Endothelial cell of umbilical vein (primary cell): ENCODE data around the gene TMEM109. TPM values are rescaled to one million over a fixed set of nuclear protein-coding genes. Genes with fewer than 3 reads are reported as not detected.

Experiments
- BruUV-seq: library from RNA; stranded (reverse); fragments of 400-500 nt; replicated peaks from 2 replicates; lab custom pipeline; 2021; lab: Mats Ljungman, UMichigan
- CTCF ChIA-PET: fragments of 300-600, 350-600 bp; sonication (Branson Sonifier 250); formaldehyde crosslinking; loops from one replicate; lab custom pipeline; 2021; ENCODE audit warnings: antibody characterized with exemption, inconsistent platforms; lab: Charles Lee
- POLR2A ChIA-PET: fragments of 300-600, 350-600 bp; sonication (Branson Sonifier 250); formaldehyde crosslinking; loops from one replicate; lab custom pipeline; 2021; ENCODE audit warnings: antibody characterized with exemption, inconsistent platforms; lab: Charles Lee
- DNase-seq: peaks from one replicate; pipeline ENCODE4 v3.0.0-alpha.2; 2011; ENCODE audit warnings: low read depth, low spot score
- FAIRE-seq: peaks from 2 replicates; lab custom pipeline; 2011; peaks lifted over from hg19 to GRCh38; lab: Jason Lieb, UNC
- H2AFZ ChIP-seq: 2 replicates; pipeline ENCODE4 v1.6.0; 2012; ENCODE audit warnings: low read depth, low read length, control low read depth, inconsistent platforms
- H3K27ac ChIP-seq: 2 replicates; pipeline ENCODE4 v1.5.1; 2011; ENCODE audit warnings: low read depth, mild to moderate bottlenecking, control low read depth, low read length, moderate library complexity; ENCODE audit not compliant: insufficient read depth
- H3K27me3 ChIP-seq, 2 experiments: 2 replicates each; pipeline versions ENCODE4 v1.6.0 to v1.6.1; 2011; ENCODE audit warnings: low read length in 2 of 2, mixed read lengths in 1 of 2; ENCODE audit not compliant: control insufficient read depth in 2 of 2, insufficient read depth in 2 of 2
- H3K36me3 ChIP-seq, 2 experiments: 2 replicates in 1 of 2; 3 replicates in 1 of 2; pipeline ENCODE4 v1.5.1; 2011; ENCODE audit warnings: low read length in 2 of 2, mild to moderate bottlenecking in 1 of 2, moderate library complexity in 1 of 2; ENCODE audit not compliant: control insufficient read depth in 2 of 2, insufficient read depth in 2 of 2; ENCODE audit errors: extremely low read depth in 1 of 2
- H3K4me1 ChIP-seq: 3 replicates; pipeline ENCODE4 v1.5.1; 2011; ENCODE audit warnings: mild to moderate bottlenecking, low read length; ENCODE audit not compliant: control insufficient read depth, insufficient read depth; ENCODE audit errors: extremely low read depth
- H3K4me2 ChIP-seq: 2 replicates; pipeline ENCODE4 v1.6.1; 2011; ENCODE audit warnings: low read length, control low read depth, mixed read lengths; ENCODE audit not compliant: insufficient read depth
- H3K4me3 ChIP-seq, 3 experiments: fragments of 200-600 bp in 1 of 3; sonication (generic), shearing (Covaris generic) in 1 of 3; replicated peaks in 1 of 3; 2 replicates each; pipeline ENCODE4 v1.5.1; 2011 to 2016; ENCODE audit warnings: control low read depth in 3 of 3, low read length in 3 of 3, mild to moderate bottlenecking in 2 of 3, inconsistent platforms in 1 of 3, low read depth in 1 of 3, moderate library complexity in 1 of 3; ENCODE audit not compliant: insufficient read depth in 1 of 3
- H3K79me2 ChIP-seq: 2 replicates; pipeline ENCODE4 v1.6.0; 2012; ENCODE audit warnings: low read length, inconsistent platforms; ENCODE audit not compliant: control insufficient read depth, insufficient read depth
- H3K9ac ChIP-seq: replicated peaks from 2 replicates; pipeline ENCODE3; 2011; ENCODE audit warnings: low read length, control low read depth; ENCODE audit not compliant: insufficient read depth; ENCODE audit errors: extremely low read depth
- H3K9me1 ChIP-seq: replicated peaks from 3 replicates; pipeline ENCODE4 v1.6.0; 2011; ENCODE audit warnings: mild to moderate bottlenecking, low read length; ENCODE audit not compliant: control insufficient read depth, insufficient read depth; ENCODE audit errors: extremely low read depth
- H3K9me3 ChIP-seq: replicated peaks from 2 replicates; pipeline ENCODE4 v1.5.1; 2012; ENCODE audit warnings: low read length, inconsistent platforms; ENCODE audit not compliant: control insufficient read depth, insufficient read depth
- H4K20me1 ChIP-seq: replicated peaks from 2 replicates; pipeline ENCODE3; 2011; ENCODE audit warnings: mild to moderate bottlenecking, low read length; ENCODE audit not compliant: control insufficient read depth, insufficient read depth; ENCODE audit errors: extremely low read depth
- CTCF ChIP-seq, 2 donors: IDR thresholded peaks; 1 replicate in 1 of 2; 2 replicates in 1 of 2; pipeline ENCODE4 v1.5.1; 2011; ENCODE audit warnings: low read length in 2 of 2, mild to moderate bottlenecking in 2 of 2, moderate library complexity in 2 of 2, control low read depth in 1 of 2, inconsistent platforms in 1 of 2, low read depth in 1 of 2; ENCODE audit not compliant: insufficient read depth in 1 of 2; ENCODE audit errors: extremely low read depth in 1 of 2
- EZH2 ChIP-seq: IDR thresholded peaks from 2 replicates; pipeline ENCODE4 v1.6.1; 2012; ENCODE audit warnings: borderline replicate concordance, low read depth, mild to moderate bottlenecking, moderate library complexity, low read length, inconsistent platforms; ENCODE audit not compliant: severe bottlenecking
- FOS ChIP-seq: IDR thresholded peaks from 2 replicates; pipeline ENCODE4 v1.6.1; 2011; ENCODE audit warnings: mild to moderate bottlenecking, low read length, moderate library complexity, borderline replicate concordance; ENCODE audit not compliant: insufficient read depth
- GATA2 ChIP-seq: IDR thresholded peaks from 2 replicates; pipeline ENCODE4 v1.7.0; 2011; ENCODE audit warnings: low read depth, mild to moderate bottlenecking, moderate library complexity, mixed read lengths, low read length; ENCODE audit not compliant: insufficient read length, insufficient read depth
- JUN ChIP-seq: IDR thresholded peaks from 2 replicates; pipeline ENCODE4 v1.6.1; 2011; ENCODE audit warnings: borderline replicate concordance, low read depth; ENCODE audit not compliant: insufficient read length, insufficient read depth
- MAX ChIP-seq: IDR thresholded peaks from 2 replicates; pipeline ENCODE4 v1.6.1; 2011; ENCODE audit not compliant: insufficient read depth, insufficient read length
- MYC ChIP-seq: IDR thresholded peaks from one replicate; pipeline ENCODE4 v1.6.1; 2011; ENCODE audit warnings: mild to moderate bottlenecking, low read depth, low read length
- POLR2A ChIP-seq: IDR thresholded peaks from 2 replicates; pipeline ENCODE4 v1.6.1; 2012; ENCODE audit warnings: low read depth, mild to moderate bottlenecking, control low read depth, low read length
- POLR2AphosphoS5 ChIP-seq: IDR thresholded peaks from 2 replicates; pipeline ENCODE4 v1.6.1; 2012; ENCODE audit warnings: low read depth, mild to moderate bottlenecking, control low read depth, low read length, moderate library complexity; ENCODE audit not compliant: insufficient read depth
- dilution Hi-C: fragments of 300-500 bp; cut with MboI; formaldehyde crosslinking; loops from one replicate; pipeline ENCODE4 v1.15.0; 2019; ENCODE audit warnings: low sequenced_read_pairs; ENCODE audit not compliant: extremely low pct_ligation_motif_present
- intact Hi-C: fragments of 100-400 bp; cut with micrococcal nuclease; formaldehyde crosslinking; loops from one replicate; pipeline ENCODE4 v1.10.0; 2022
- polyA plus RNA-seq, 4 experiments: library from polyadenylated mRNA; depleted of rRNA in 3 of 4; stranded (reverse) in 3 of 4; unstranded in 1 of 4; fragments of >200 nt; gene quantifications; 2 replicates each; pipeline versions ENCODE4 v1.2.1 to v1.2.3, GENCODE V29; 2011 to 2012; ENCODE audit warnings: missing spikeins in 1 of 4
- total RNA-seq: library from RNA; stranded (reverse); gene quantifications from 2 replicates; pipeline ENCODE4 v1.2.3, GENCODE V29; 2021

Gene TMEM109
- total and polyA plus RNA-seq, 2 donors (not counting 3 experiments of a cell fraction or from before 2014, with no cell fraction given): 143 to 192 TPM

- Histone ChIP-seq H4K20me1 (no peaks in the 10 kb centered on the region), H3K79me2 (no peaks in the 10 kb centered on the region), H2AFZ (no peak overlapping the region), H3K9me1 (no peaks in the 10 kb centered on the region), H3K9me3 (no peaks in the 10 kb centered on the region), H3K4me1 (peaks cover 8% of the 10 kb centered on the region), H3K36me3 (peaks cover 0 to 6% of the 10 kb centered on the region in 2 experiments), H3K4me3 (no peak overlapping the region), H3K27ac (no peak overlapping the region), H3K9ac (no peak overlapping the region), H3K27me3 (no peaks in the 10 kb centered on the region), H3K4me2 (no peak overlapping the region)
- DNase-seq (no peak), FAIRE-seq (no peak)
- TF ChIP-seq POLR2AphosphoS5 (no peak), MYC (no peak), MAX (no peak), GATA2 (no peak), EZH2 (no peak), JUN (no peak), CTCF (IDR thresholded peaks at IDR 0.05; ENCODE audit: extremely low read depth in 1 of 2, insufficient read depth in 1 of 2, low read depth in 1 of 2, low read length in 2 of 2) (no peak), POLR2A (no peak), FOS (no peak)
- BruUV-seq: no TSS peak
- CTCF ChIA-PET: interaction anchor here (0.8 to 2.7 kb wide), 9 partner anchors 12 to 164 kb away, joined by 3 to 10 read pairs (median 4); no protein-coding TSS in a partner anchor
- intact Hi-C loops: no loop called here
- POLR2A ChIA-PET: interaction anchor here (0.6 kb wide), 2 partner anchors 14 to 111 kb away, joined by 3 to 5 read pairs; no protein-coding TSS in a partner anchor
- dilution Hi-C loops: no loop called here
Measured at GRCh38 chr11:60939855-60940254, 25.9 kb downstream of the TMEM109 start.
